GM10847 (cell line): ENCODE results near the gene CALY.

ENCODE experiments used
- POLR2A ChIP-seq: IDR thresholded peaks from 2 replicates; pipeline ENCODE4 v1.6.1; 2011; ENCODE audit not compliant: insufficient read length; ENCODE audit errors: extremely low read depth

The CALY gene

GRCh38 chr10:133279326-133280226 is 57.1 kb downstream of the CALY start:
- no peak for TF ChIP-seq POLR2A

DNA sequence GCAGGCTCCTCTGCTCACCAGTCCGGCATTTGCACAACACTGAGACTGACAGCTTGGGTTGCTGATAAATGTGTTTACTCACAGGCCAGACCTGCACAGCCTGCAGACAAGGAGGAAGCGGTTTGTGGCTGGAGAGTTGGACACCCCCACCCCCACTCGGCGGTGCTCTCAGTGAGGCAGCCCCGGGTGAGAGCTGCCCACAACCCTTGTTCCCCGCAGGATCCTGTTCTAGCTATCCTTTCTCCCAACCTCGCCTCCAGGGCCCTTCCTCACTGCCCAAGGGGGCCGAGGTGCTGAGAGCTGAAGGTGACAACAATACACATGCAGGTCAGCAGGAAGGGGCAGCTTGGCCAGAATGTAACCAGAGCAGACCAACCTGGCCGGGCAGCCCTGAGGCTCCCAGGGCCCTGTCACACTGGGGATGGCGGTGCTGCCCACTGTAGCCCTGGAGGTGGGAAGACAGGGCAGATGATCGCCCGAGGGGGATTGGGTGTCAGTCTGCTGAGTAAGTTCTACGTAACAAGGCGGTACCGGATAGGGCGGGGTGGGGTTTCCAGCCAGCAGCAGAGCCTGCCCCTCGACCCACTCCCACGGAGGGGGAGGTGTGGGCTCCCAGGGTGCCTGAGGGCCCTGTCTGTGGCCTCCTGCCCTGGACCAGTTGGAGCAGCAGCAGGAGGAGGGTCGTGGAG is 58.0 kb downstream of the CALY start:
- no peak for TF ChIP-seq POLR2A

- no peak for TF ChIP-seq POLR2A
Measured at GRCh38 chr10:133277993-133278576, 58.6 kb downstream of the CALY start.

GRCh38 chr10:133277277-133277992 is 59.3 kb downstream of the CALY start:
- no peak for TF ChIP-seq POLR2A

GRCh38 chr10:133276435-133277201 is 60.1 kb downstream of the CALY start, which contains the start of gene ADAM8:
Gene ADAM8, minus strand, starts transcription at chr10:133276868. Its CDS starts 51 bp downstream, at chr10:133276817.
- peak; percentile 89 for TF ChIP-seq POLR2A

DNA sequence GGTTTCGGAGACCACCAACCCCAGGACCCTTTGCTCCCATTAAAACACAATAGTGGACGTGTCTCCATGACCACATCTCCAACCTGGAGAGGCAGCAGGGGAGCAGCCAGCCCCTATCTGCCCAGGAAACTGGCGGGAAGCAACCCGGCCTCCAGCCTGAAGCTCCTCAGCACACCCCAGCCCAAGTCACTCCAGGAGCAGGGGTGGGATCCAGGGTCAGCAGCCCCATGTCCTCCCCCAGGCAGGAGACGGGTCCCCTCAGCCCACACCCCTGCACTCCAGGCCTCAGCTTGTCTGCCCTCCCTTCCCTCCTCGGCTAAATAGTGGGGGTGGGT is 60.6 kb downstream of the CALY start:
- TF ChIP-seq POLR2A = no peak

GRCh38 chr10:133275684-133276092 is 61.0 kb downstream of the CALY start:
- peak; percentile 5 for TF ChIP-seq POLR2A

- peak; percentile 31 for TF ChIP-seq POLR2A
Measured at GRCh38 chr10:133274751-133275683, 61.7 kb downstream of the CALY start.
